Measurements from ENCODE around the gene CPN2. TPM values are rescaled to one million over a fixed set of nuclear protein-coding genes. Genes with fewer than 3 reads are reported as not detected.

The CPN2 gene
- total RNA-seq: not detected

DNA sequence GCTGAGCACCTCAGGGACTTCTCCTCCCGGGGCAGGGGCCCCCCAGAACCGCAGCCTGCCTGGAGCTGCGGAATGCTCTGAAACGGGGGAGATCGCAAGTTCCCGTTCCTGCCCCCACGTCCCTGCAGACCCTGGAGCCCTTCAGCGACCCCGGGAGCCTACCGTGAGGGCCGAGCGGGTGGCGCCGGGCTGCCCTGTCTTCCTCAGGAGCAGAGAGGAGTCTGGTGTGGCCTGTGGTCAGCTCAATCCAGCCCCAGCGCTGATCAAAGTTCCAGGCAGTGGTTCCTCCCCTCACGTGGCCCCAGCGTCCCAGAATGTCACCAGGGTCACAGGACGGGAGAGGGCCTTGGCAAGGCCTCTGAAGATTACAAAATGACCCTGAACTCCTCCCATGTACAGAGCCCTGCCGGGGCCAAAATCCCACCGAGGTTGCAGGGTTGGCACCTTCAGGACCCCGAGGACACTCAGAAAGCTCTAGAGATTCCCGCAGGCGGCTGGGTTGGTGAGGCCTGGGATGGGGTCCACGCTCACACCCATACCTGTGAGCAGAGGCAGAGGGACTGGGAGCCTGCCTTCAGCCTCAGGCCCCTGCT is at the start of gene CPN2:
TSS of gene CPN2 (minus strand) at position 249 of the 593 bp plus-strand sequence. CDS start 8,626 bp downstream, outside the sequence.
- TF ChIP-seq, protein P1, sequence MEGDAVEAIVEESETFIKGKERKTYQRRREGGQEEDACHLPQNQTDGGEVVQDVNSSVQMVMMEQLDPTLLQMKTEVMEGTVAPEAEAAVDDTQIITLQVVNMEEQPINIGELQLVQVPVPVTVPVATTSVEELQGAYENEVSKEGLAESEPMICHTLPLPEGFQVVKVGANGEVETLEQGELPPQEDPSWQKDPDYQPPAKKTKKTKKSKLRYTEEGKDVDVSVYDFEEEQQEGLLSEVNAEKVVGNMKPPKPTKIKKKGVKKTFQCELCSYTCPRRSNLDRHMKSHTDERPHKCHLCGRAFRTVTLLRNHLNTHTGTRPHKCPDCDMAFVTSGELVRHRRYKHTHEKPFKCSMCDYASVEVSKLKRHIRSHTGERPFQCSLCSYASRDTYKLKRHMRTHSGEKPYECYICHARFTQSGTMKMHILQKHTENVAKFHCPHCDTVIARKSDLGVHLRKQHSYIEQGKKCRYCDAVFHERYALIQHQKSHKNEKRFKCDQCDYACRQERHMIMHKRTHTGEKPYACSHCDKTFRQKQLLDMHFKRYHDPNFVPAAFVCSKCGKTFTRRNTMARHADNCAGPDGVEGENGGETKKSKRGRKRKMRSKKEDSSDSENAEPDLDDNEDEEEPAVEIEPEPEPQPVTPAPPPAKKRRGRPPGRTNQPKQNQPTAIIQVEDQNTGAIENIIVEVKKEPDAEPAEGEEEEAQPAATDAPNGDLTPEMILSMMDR (IDR thresholded peaks at IDR 0.05): no peak
- no peaks in the 10 kb centered on the region for H3K9me3 ChIP-seq
- DNase-seq (ENCODE audit: low spot score): no peak
- H3K27me3 ChIP-seq: no peaks in the 10 kb centered on the region
- H3K4me1 ChIP-seq: no peaks in the 10 kb centered on the region
- no peak within 1 kb of the TSS for H3K27ac ChIP-seq
- H3K4me3 ChIP-seq: no peak within 1 kb of the TSS
- H3K36me3 ChIP-seq: no peaks in the 10 kb centered on the region

- Histone ChIP-seq H3K9me3 (no peaks in the 10 kb centered on the region), H3K27me3 (no peaks in the 10 kb centered on the region), H3K4me1 (peaks cover 0 to 23% of the 10 kb centered on the region in 2 donors), H3K36me3 (peaks cover 7% of the 10 kb centered on the region), H3K4me3 (no peak overlapping the region), H3K27ac (no peak overlapping the region)
- TF ChIP-seq, protein P1 (IDR thresholded peaks at IDR 0.05): no peak
- DNase-seq (ENCODE audit: low spot score): no peak
Measured at GRCh38 chr3:194399874-194400411, 48.8 kb upstream of the CPN2 start.

- peaks cover 0 to 23% of the 10 kb centered on the region in 2 donors for H3K4me1 ChIP-seq
- H3K27me3 ChIP-seq: no peaks in the 10 kb centered on the region
- DNase-seq (ENCODE audit: low spot score): no peak
- no peaks in the 10 kb centered on the region for H3K9me3 ChIP-seq
- H3K4me3 ChIP-seq: peak within 1 kb of the TSS in 1 of 2 donors; percentile 38
- peaks cover 3% of the 10 kb centered on the region for H3K36me3 ChIP-seq
- no peak within 1 kb of the TSS for H3K27ac ChIP-seq
- TF ChIP-seq, protein P1 (IDR thresholded peaks at IDR 0.05): no peak
Measured at GRCh38 chr3:194399166-194399565, 48.0 kb upstream of the CPN2 start, which contains the start of gene GP5. TSS of gene GP5 (minus strand) at chr3:194399266. CDS start at chr3:194398282, 984 bp downstream.

DNA sequence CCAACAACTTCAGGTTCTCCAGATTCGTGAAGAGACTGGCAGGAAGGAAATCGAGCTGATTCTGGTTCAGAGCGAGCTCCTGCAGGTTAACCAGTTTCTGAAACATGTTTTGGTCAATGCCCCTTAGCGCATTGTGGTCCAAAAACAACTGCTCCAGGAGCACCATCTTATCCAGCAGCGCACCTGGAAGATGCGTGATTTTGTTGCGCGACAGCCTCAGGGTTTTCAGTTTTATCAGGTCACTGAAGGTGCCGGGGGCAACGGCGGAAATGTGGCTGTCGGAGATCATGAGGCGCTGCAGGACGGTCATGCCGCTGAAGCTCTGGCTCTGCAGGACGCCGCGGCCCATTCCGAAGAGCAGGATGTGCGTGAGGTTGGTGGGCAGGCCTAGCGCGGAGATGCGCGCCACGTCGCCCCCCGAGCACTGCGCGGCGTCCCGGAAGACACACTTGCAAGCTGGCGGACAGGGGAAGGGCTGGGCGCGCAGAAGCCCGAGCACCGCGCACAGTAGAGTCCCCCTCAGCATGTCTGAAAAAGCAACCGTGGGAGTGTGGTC is 46.7 kb upstream of the CPN2 start:
- Histone ChIP-seq H3K9me3 (no peaks in the 10 kb centered on the region), H3K27me3 (no peaks in the 10 kb centered on the region), H3K27ac (no peak overlapping the region), H3K4me3 (peak overlapping the region in 1 of 2 donors; percentile 38), H3K36me3 (no peaks in the 10 kb centered on the region), H3K4me1 (peaks cover 0 to 23% of the 10 kb centered on the region in 2 donors)
- no peak for DNase-seq (ENCODE audit: low spot score)
- TF ChIP-seq, protein P1 (IDR thresholded peaks at IDR 0.05): no peak

DNA sequence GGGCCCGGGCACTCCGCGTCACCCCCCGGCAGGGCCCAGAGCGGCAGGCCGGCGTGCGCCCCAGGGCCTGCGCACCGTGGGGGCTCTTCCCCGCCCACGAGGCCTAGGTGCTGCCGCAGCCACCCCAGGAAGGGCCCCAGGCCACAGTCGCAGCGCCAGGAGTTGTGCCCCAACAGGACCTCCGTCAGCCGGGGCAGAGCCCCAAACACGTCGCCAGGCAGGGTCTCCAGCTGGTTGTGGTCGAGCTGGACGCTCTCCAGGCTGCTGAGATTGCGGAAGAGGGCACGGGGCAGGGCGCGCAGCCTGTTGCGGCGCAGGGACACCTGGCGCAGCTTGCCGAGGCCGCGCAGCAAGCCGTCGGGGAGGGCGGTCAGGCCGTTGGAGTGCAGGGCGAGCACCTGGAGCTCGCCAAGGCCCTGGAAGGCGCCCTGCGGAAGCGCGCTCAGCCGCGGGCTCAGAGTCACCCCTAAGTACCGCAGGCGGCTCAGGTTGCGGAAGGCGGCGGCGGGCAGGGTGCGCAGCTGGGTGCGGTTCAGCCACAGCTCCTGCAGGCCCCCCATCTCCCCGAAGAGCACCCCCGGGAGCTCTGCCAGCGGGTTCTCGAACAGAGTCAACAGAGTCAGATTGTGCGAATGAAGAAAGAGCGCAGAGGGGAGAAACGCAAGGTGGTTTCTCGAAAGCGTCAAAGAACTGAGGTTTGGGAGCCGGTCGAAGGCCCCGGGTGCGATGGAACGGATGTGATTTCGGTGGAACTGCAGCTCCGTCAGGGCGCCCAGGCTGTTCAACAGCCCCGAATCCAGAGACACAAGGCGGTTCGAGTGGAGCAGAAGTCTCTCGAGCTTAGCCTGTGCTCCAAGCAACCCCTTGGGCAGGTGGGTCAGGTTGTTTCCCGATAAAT is 46.0 kb upstream of the CPN2 start:
- no peak overlapping the region for H3K27ac ChIP-seq
- H3K4me3 ChIP-seq: peak overlapping the region; percentile 19 to 38
- TF ChIP-seq, protein P1 (IDR thresholded peaks at IDR 0.05): no peak
- H3K9me3 ChIP-seq: no peaks in the 10 kb centered on the region
- DNase-seq (ENCODE audit: low spot score): no peak
- H3K4me1 ChIP-seq: peaks cover 0 to 23% of the 10 kb centered on the region in 2 donors
- H3K27me3 ChIP-seq: no peaks in the 10 kb centered on the region
- no peaks in the 10 kb centered on the region for H3K36me3 ChIP-seq

Data from right atrium auricular region (tissue), 2 donors.